SKM-1 (cell line): ENCODE results near the gene TBC1D3I.
"Not testable (repeated sequence)": the region's sequence is repeated elsewhere in the genome, so short reads cannot be mapped to it uniquely, and the experiment has no call there.

Experiments used
- DNase-seq: peaks from one replicate; lab custom pipeline; 2025; ENCODE audit not compliant: unreplicated experiment; lab: John Stamatoyannopoulos, UW

The TBC1D3I gene

GRCh38 chr17:36264470-36264869 lies at the start of gene TBC1D3I:
TSS of gene TBC1D3I (minus strand) at chr17:36264570. CDS start at chr17:36262985, 1,585 bp downstream.
- DNase-seq = not testable (repeated sequence)

GRCh38 chr17:36295161-36295560 lies 30.8 kb upstream of the TBC1D3I start:
- DNase-seq = not testable (repeated sequence)

GRCh38 chr17:36289965-36290612 lies 25.7 kb upstream of the TBC1D3I start:
- not testable (repeated sequence) for DNase-seq

GRCh38 chr17:36284219-36284618 lies 19.8 kb upstream of the TBC1D3I start:
- not testable (repeated sequence) for DNase-seq

GRCh38 chr17:36283256-36283655 lies 18.9 kb upstream of the TBC1D3I start:
- DNase-seq = not testable (repeated sequence)

GRCh38 chr17:36242046-36242445 lies 22.3 kb downstream of the TBC1D3I start:
- DNase-seq = not testable (repeated sequence)

GRCh38 chr17:36229644-36230043 lies 34.7 kb downstream of the TBC1D3I start:
- DNase-seq = not testable (repeated sequence)

- not testable (repeated sequence) for DNase-seq
Observed at GRCh38 chr17:36222967-36223366, 41.4 kb downstream of the TBC1D3I start.

- not testable (repeated sequence) for DNase-seq
Observed at GRCh38 chr17:36221581-36222100, 42.7 kb downstream of the TBC1D3I start.

GRCh38 chr17:36220737-36221580 lies 43.4 kb downstream of the TBC1D3I start:
- not testable (repeated sequence) for DNase-seq

GRCh38 chr17:36219556-36219955 lies 44.8 kb downstream of the TBC1D3I start:
- not testable (repeated sequence) for DNase-seq

- peak; percentile 49 for DNase-seq
Observed at GRCh38 chr17:36215406-36216308, 48.7 kb downstream of the TBC1D3I start.

GRCh38 chr17:36214918-36215317 lies 49.5 kb downstream of the TBC1D3I start:
- peak; percentile 61 for DNase-seq

GRCh38 chr17:36213695-36214094 lies 50.7 kb downstream of the TBC1D3I start:
- peak; percentile 27 for DNase-seq

- DNase-seq = peak; percentile 93
Observed at GRCh38 chr17:36212966-36213365, 51.4 kb downstream of the TBC1D3I start.

- DNase-seq = no peak
Observed at GRCh38 chr17:36212272-36212605, 52.1 kb downstream of the TBC1D3I start.

- DNase-seq = peak; percentile 37
Observed at GRCh38 chr17:36211484-36212271, 52.7 kb downstream of the TBC1D3I start.

- peak; percentile 99 for DNase-seq
Observed at GRCh38 chr17:36210439-36211211, 53.7 kb downstream of the TBC1D3I start, which contains the start of gene CCL4L2. TSS of gene CCL4L2 (plus strand) at chr17:36211063.

GRCh38 chr17:36209575-36209974 lies 54.8 kb downstream of the TBC1D3I start:
- DNase-seq = no peak
